ENCODE data around the gene IFNGR2.
"Not testable (repeated sequence)": the region's sequence is repeated elsewhere in the genome, so short reads cannot be mapped to it uniquely, and the experiment has no call there.

The IFNGR2 gene

GRCh38 chr21:33377221-33377920, 25.8 kb upstream of the IFNGR2 start:
- DNase-seq = no peak

- no peak for DNase-seq
These were observed 25.1 kb upstream of the IFNGR2 start for GRCh38 chr21:33378081-33378480.

- DNase-seq = not testable (repeated sequence)
These were observed 23.3 kb upstream of the IFNGR2 start for GRCh38 chr21:33379934-33380333.

GRCh38 chr21:33380483-33380998, 22.7 kb upstream of the IFNGR2 start:
- DNase-seq = peak; percentile 95

- DNase-seq = not testable (repeated sequence)
These were observed 21.8 kb upstream of the IFNGR2 start for GRCh38 chr21:33381381-33381780.

GRCh38 chr21:33383056-33383888, 19.9 kb upstream of the IFNGR2 start:
- peak; percentile 78 for DNase-seq

- DNase-seq = peak; percentile 28
These were observed 18.3 kb upstream of the IFNGR2 start for GRCh38 chr21:33384841-33385331.

GRCh38 chr21:33386222-33386784, 16.9 kb upstream of the IFNGR2 start:
- DNase-seq = no peak

- no peak for DNase-seq
These were observed 15.9 kb upstream of the IFNGR2 start for GRCh38 chr21:33387294-33387693.

GRCh38 chr21:33388188-33388587, 15.0 kb upstream of the IFNGR2 start:
- DNase-seq = no peak

- DNase-seq = no peak
These were observed 12.7 kb upstream of the IFNGR2 start for GRCh38 chr21:33390479-33390878.

GRCh38 chr21:33391656-33392055, 11.6 kb upstream of the IFNGR2 start:
- DNase-seq = no peak

- no peak for DNase-seq
These were observed 10.8 kb upstream of the IFNGR2 start for GRCh38 chr21:33392284-33392985.

GRCh38 chr21:33393348-33393747, 9.9 kb upstream of the IFNGR2 start:
- DNase-seq = no peak

- no peak for DNase-seq
These were observed 9.0 kb upstream of the IFNGR2 start for GRCh38 chr21:33394260-33394659.

- DNase-seq = no peak
These were observed 7.3 kb upstream of the IFNGR2 start for GRCh38 chr21:33395891-33396331.

- no peak for DNase-seq
These were observed 6.8 kb upstream of the IFNGR2 start for GRCh38 chr21:33396436-33396835.

GRCh38 chr21:33396951-33397350, 6.3 kb upstream of the IFNGR2 start:
- DNase-seq = no peak

GRCh38 chr21:33397717-33398116, 5.5 kb upstream of the IFNGR2 start:
- DNase-seq = no peak

GRCh38 chr21:33398361-33398760, 4.9 kb upstream of the IFNGR2 start:
- DNase-seq = no peak

GRCh38 chr21:33401630-33401992, 1.6 kb upstream of the IFNGR2 start:
- no peak for DNase-seq

- DNase-seq = no peak
These were observed 923 bp upstream of the IFNGR2 start for GRCh38 chr21:33402001-33402979.

All from activated CD4-positive, alpha-beta T cell treated with anti-CD3 and anti-CD28 coated beads for 48 hours (primary cell).